NCI-H345 treated with DMSO at 0.1 percent for 48 hours (cell line): ENCODE measurements around the gene TMEM132D.

Source experiments
- DNase-seq: peaks from one replicate; lab custom pipeline; 2025; ENCODE audit not compliant: unreplicated experiment; lab: John Stamatoyannopoulos, UW

The TMEM132D gene

DNA sequence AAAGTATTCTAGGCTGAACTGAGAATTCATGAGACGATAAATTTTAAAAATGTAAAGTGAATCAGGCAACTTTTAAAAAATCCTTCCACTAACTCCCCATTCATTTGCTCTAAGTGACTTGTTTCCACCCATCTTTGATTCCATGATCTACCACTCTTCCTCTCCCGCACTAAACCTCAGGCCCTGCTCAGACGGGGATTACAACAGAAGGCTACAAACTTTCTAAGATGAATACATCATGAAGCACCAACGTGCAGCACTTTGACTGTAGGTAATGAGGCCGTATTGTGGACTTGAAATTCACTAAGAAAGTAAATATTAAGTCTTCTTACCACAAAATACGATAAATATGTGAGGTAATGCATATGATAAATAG is 30.0 kb downstream of the TMEM132D start:
- no peak for DNase-seq

DNA sequence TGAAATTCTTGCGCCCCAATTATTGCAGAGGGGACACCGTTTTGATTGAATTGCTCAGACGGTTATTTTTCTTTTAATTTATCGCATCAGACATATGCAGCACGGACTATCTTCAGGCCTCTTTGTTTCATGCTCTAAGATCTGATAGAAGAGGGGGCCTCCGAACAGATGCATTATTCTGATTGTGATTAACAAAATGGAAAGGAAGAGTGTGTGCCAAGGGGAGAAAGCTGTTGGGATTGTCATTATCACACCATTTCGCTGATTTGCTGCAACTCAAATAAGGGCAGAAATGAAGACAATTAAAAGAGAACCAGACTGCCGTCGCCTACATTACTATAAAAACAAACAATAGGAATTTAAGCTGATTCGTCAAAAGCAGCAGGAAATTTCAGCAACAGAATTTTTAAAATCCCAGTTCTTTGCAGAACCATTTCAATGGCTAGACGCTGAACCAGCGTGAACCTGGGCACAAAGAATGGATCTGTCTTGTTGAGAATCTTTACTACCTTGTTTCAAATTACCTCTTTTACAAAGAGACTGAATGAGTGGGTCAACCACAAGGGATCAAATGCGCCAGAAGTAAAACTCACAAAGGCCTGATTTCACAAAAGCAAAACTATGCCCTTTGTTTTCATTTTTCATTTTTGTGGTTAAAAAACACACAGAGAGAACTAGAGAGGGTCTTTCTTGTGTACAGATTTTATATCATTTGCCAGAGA is 30.6 kb downstream of the TMEM132D start:
- no peak for DNase-seq

GRCh38 chr12:129871991-129872972 is 31.5 kb downstream of the TMEM132D start:
- DNase-seq: peak; percentile 93

DNA sequence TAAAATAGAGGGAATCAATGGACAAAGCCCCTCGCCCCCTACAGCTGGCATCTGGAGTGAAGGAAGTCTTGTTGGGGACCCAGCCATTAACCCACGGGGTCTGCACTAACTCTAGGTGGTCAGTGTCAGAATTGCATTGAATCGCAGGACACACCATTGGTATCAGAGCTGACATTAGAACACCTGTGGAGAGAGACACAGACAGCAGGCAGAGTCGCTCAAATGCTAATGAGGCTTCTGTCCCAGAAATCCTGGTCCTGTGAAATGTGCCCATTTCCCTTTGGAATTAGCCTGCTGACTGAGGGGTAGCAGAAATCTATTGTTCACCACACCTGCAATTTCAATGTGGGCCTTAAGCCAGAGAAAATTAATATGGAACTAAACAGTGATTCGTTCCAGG is 33.0 kb downstream of the TMEM132D start:
- DNase-seq: no peak

DNA sequence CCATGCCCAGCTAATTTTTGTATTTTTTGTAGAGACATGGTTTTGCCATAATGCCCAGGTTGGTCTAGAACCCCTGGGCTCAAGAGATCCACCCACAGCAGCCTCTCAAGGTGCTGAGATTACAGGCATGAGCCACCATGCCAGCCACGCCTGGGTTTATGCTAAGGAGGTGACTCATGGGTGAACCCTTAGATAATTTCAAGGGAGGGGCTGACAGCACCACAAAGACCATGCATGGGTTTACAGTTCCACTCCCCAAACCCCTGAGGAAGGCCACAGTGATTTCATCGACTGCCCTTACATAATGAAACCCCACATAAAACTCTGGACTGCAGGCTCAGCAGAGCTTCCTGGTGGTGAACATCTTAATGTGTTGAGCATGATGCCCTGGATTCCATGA is 33.7 kb downstream of the TMEM132D start:
- DNase-seq: no peak

DNA sequence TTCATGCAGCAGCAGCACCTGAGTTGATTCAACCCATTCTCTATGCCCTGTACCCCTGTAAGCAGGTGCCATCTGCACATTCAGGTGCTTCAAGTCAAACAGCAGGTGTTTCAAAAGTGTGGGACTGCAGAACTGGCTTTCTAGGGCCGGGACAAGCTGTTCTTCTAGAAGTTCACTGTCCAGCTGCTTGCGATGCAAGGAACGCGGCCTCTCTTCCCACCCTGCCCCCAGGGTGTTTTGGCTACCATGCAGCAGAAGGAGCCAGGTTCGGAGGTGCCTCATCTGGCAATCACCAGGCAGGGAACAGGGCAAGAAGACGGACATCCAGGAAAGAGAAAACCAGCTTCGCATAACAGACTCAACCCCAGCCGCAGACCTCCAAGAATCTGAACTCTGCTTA is 35.2 kb downstream of the TMEM132D start:
- no peak for DNase-seq

GRCh38 chr12:129863938-129864337 is 39.9 kb downstream of the TMEM132D start:
- no peak for DNase-seq

GRCh38 chr12:129862561-129863175 is 41.2 kb downstream of the TMEM132D start:
- no peak for DNase-seq

GRCh38 chr12:129861951-129862350 is 41.9 kb downstream of the TMEM132D start:
- DNase-seq: no peak

- DNase-seq: no peak
These were observed 49.2 kb downstream of the TMEM132D start for GRCh38 chr12:129854591-129854990.

GRCh38 chr12:129851296-129851695 is 52.5 kb downstream of the TMEM132D start:
- no peak for DNase-seq

DNA sequence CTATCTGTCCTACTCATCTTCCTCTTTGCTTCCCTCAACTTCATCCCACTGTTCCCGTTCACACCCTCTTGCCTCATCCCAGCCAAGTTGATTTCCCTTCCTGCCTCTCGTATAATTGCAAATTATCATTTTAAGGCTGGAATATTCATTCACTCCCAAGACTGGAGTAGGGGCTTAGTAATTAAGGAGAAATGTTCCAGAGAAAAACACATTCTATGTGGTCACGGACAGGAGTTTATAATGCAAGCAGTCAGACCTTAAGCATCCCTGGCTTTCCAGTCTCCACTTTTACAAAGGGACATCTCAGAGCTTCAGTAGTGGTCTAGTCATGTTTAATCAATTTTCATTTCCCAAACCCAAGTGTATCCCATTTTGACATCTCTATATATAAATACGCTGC is 54.9 kb downstream of the TMEM132D start:
- DNase-seq: no peak

DNA sequence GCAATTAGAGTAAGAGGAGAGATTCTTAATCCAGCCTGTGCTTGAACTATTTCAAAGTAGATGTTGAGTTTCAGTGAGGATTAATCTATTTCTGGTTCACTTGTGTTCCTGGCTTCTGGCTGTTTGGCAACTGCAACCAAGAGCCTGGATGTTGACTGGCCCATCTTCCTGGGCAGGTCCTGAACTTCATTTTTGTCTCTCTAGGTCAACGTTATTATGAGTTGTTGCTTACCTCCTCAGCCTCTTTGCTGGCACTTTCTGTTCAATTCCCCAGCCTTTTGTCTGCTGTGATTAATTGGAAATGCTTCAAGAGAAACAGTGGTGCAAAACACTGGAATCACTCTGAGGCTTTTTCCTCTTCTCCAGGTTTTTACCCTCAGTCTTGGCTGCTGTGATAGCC is 56.8 kb downstream of the TMEM132D start:
- DNase-seq: no peak

GRCh38 chr12:129844662-129845220 is 59.1 kb downstream of the TMEM132D start:
- no peak for DNase-seq

- no peak for DNase-seq
These were observed 62.6 kb downstream of the TMEM132D start for GRCh38 chr12:129841251-129841650.

GRCh38 chr12:129840145-129840884 is 63.5 kb downstream of the TMEM132D start:
- DNase-seq: no peak

DNA sequence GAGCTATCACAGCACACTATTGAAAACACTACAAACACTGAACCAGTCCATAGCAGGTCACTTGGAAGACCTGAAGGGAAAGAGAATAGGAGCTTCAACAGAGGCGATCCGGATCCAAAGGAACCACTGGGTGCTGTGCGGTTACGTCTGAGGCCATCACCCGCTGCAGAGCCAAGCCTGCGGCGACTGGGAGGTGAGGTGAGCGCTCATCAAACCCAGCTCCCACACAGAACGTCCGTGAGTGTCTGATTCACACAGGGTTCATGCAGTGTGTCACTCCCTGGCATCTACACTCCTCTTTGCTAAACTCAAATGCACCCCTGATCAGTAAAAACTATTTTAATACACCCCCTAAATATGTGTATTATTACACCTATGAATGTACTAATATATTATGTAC is 64.1 kb downstream of the TMEM132D start:
- DNase-seq: no peak

DNA sequence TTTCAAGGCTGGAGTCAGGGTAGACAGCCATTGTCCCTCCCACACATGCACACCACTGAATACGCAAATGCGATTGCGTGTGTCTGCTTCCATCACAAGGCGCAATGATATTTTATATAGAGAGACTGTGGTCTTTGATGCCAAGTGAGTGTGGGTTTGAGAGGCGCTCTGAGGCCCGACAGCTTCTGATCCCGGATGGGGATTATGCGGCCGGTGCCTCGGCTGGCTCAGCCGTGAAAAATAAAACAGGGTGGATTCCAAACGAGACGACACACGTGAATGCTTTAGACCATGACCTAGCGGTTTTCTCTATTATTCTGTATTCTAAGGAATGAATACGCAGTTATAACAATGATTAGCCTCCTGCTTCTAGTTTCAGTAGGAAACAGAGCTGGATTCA is 72.5 kb downstream of the TMEM132D start:
- DNase-seq: no peak

DNA sequence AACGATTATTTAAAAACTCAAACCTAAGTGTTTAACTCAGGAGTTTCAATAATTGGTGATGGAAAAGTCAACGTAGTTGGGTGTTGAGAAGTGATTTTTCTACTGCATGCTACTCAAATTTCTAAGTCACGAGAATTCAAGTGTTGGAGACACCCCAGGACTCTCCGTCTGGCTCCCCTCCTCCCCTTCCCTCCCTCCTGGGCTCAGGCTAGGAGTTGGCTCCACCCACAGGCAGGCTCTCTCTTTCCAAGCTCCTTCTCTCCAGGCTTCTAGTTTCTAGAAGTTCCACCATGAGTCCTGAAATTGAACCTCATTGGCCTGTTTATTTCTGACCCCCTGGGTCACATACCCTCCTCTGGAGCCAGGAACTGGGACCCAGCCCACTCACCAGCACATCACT is 73.0 kb downstream of the TMEM132D start:
- DNase-seq: no peak

DNA sequence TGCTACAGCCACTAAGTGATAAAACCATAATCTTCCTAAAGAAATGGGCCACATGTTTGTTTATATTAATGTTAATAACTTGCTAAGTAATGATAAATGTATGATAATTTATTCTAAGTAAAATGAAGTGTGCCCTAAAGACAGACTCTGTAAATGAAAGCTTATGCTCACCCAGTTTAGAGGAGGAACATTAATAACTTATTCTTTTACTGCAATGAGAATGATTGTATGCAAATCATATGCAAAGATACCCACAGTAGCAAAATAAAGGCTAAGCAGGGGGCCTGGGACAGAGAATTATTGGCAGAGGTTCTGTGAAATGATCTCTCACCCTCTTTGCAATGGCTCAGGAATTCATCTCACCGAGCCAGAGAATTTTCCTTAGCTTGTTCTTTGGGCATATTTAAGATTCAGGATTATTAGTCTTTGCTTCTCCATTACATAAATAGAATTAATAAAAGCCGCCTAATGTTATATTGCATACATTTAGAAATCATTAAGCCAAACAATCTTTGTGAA is 75.9 kb downstream of the TMEM132D start:
- DNase-seq: no peak
